Measurements from ENCODE around the gene ZFP1.

The ZFP1 gene

DNA sequence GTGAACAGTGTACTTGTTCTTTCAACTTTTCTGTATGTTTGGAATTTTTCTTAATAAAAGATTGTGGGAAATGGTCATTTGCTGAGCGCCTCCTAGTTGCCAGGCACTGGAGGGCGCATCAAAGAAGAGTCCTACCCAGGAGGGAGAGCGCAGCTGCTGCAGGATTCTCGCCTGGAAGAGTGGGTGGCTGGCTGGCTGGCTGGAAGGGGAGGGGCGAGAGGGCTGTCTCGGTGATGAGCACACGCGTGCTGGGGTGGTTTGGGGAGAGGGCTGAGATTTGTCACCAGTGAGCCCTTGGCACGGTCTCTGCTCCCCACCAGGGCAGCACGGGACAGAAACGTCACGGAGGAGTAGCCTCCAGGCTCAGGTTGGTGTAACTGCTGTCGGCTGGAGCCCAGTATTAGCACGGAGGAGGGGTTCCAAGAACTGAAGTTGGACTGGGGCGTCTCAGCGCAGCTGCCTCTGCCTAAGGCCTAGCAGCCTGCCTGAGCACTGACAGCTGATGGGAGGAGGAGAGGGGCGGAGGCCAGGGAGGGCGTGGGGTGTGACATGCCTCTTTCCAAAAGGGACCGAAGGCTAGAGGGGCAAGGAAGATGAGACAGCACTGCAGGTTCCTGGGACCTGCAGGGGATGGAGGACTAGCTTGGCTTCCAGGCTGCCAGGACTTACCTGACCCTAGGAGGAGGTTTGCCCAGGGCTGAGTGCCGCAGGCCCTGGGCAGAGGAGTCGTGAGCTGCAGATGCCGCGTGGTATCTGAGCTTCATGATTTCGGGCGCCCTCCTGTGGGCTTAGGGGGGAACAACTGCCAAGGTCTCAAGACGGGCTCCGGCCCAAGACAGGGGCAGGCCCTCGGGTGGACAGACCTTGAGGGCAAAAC lies 37.4 kb upstream of the ZFP1 start:
- Mint-ChIP-seq H3K9me3 (no peaks in the 10 kb centered on the region), H3K36me3 (no peaks in the 10 kb centered on the region), H3K4me1 (peaks cover 29% of the 10 kb centered on the region), H3K4me3 (peak overlapping the region; percentile 38), H3K27ac (peak overlapping the region; percentile 59), H3K27me3 (peaks cover 5% of the 10 kb centered on the region)

GRCh38 chr16:75111514-75111940 lies 36.8 kb upstream of the ZFP1 start:
- H3K36me3 Mint-ChIP-seq, result no peaks in the 10 kb centered on the region
- H3K27ac Mint-ChIP-seq, result no peak overlapping the region
- peaks cover 5% of the 10 kb centered on the region for H3K27me3 Mint-ChIP-seq
- H3K4me1 Mint-ChIP-seq, result peaks cover 29% of the 10 kb centered on the region
- H3K9me3 Mint-ChIP-seq, result no peaks in the 10 kb centered on the region
- H3K4me3 Mint-ChIP-seq, result no peak overlapping the region

DNA sequence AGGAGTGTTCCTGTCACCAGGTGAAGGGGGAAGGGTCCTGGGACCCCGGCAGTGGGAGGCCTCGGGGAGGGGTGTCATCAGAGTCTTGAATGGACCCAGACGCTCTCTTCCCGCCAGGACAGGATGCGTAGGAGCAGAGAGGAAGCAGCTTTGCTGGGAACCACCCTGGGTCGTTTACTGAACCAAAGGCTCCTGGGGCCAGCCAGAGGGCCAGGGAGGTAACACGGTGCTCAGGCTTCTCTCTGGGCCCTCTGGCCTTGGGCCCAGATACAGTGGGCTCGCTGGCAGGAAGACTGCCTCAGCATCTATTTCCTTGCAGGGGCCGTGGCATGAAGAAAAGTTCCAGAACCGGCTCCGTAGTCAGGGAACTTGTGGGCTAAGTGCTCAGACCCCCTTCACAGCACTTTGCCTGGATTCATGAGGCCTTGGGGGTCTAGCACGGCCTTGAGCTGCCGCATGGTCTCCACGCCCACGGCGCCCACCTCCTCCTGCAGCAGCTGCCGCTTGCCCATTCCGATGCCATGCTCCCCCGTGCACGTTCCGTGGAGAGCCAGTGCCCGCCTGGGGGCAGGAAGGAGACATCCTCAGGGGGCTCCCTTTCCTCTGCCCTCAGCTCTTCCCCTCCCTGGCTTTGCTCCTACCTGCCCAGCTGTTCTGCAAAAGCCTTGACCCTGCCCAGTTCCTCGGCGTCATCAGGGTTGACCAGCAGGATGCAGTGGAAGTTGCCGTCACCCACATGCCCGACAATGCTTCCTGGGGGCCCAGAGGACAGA lies 36.2 kb upstream of the ZFP1 start:
- Mint-ChIP-seq H3K27me3 (peaks cover 5% of the 10 kb centered on the region), H3K9me3 (no peaks in the 10 kb centered on the region), H3K4me3 (no peak overlapping the region), H3K36me3 (no peaks in the 10 kb centered on the region), H3K27ac (no peak overlapping the region), H3K4me1 (peaks cover 29% of the 10 kb centered on the region)

DNA sequence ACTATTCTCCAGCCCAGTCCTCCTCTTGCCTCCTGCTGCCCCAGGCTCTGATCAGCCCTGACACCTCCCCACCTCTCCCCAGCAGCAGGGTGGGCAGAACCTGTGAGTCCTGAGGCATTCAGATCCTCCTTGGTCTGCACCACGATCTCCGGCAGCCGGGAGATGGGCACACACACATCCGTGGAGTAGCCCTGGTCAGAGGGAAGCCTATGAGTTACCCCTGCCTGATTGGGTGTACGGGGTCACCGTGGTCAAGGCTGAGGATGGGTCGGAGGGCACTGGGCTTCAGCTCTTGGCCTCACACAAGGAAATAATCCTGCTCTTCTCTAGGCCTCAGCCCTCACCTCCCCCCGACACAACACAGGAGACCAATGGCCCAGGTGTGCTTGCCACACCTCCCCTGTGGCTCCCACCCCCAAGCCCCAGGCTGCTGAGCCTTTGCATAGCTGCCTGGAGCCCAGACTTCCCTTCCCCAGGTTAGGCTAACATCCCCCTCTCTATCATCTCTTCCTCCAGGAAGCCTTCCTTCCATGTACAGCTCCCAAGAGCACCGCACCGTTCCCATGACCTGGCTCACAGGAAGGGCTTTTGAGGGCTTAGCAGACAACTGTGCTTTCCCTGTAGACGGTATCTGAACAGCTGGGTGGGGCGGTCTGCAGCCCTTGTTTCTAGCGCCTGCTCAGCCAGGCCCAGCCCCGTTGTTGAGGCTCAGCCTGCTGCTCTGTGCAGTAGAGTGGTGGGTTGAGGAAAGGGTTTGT lies 35.4 kb upstream of the ZFP1 start:
- no peak overlapping the region for H3K4me3 Mint-ChIP-seq
- H3K36me3 Mint-ChIP-seq, result no peaks in the 10 kb centered on the region
- H3K27ac Mint-ChIP-seq, result peak overlapping the region; percentile 30
- peaks cover 5% of the 10 kb centered on the region for H3K27me3 Mint-ChIP-seq
- H3K4me1 Mint-ChIP-seq, result peaks cover 29% of the 10 kb centered on the region
- no peaks in the 10 kb centered on the region for H3K9me3 Mint-ChIP-seq

GRCh38 chr16:75113541-75114121 lies 34.7 kb upstream of the ZFP1 start:
- H3K27ac Mint-ChIP-seq, result no peak overlapping the region

DNA sequence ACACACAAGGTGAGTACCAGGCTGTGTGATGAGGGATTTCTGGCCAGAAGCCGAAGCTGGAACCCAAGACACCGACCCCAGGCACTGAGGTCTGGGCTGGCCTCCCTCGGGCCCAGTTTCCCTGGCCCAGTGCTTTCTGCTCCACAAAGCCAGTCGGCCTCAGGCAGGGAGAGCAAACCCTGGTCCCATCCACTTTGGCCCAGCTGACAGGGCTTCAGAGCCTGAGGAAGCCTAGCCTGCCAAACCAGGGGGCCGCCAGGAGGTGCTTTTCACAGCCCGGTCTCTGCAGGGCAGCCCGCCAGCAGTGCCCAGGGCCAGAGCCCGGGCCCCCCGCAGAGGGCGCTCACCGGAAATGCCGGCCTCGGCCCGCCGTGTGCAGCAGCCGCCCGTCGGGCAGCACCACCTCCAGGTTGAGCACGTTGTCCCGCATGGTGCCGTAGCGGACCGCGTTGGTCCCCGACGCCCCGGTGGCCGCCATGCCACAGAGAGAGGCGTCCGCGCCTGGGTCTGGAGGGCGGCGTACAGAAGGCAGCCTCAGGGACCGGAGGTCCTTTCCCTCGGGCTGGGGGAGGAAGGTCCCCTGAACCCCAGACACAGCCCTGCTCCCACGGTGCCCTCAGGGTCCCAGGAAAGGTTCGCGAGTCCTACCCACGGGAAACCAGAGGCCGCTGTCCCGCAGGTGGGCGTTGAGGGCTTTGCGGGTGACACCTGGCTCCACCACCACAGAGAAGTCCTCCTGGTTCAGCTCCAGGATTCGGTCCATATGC lies 34.0 kb upstream of the ZFP1 start:
- peaks cover 17% of the 10 kb centered on the region for H3K4me1 Mint-ChIP-seq
- H3K36me3 Mint-ChIP-seq, result no peaks in the 10 kb centered on the region
- no peak overlapping the region for H3K27ac Mint-ChIP-seq
- H3K27me3 Mint-ChIP-seq, result peaks cover 5% of the 10 kb centered on the region
- no peaks in the 10 kb centered on the region for H3K9me3 Mint-ChIP-seq
- H3K4me3 Mint-ChIP-seq, result no peak overlapping the region

More at GRCh38 chr16:75113541-75114121, 34.7 kb upstream of the ZFP1 start:
- peaks cover 5% of the 10 kb centered on the region for H3K27me3 Mint-ChIP-seq
- H3K9me3 Mint-ChIP-seq, result no peaks in the 10 kb centered on the region
- H3K4me3 Mint-ChIP-seq, result no peak overlapping the region
- no peaks in the 10 kb centered on the region for H3K36me3 Mint-ChIP-seq
- H3K4me1 Mint-ChIP-seq, result peaks cover 24% of the 10 kb centered on the region

DNA sequence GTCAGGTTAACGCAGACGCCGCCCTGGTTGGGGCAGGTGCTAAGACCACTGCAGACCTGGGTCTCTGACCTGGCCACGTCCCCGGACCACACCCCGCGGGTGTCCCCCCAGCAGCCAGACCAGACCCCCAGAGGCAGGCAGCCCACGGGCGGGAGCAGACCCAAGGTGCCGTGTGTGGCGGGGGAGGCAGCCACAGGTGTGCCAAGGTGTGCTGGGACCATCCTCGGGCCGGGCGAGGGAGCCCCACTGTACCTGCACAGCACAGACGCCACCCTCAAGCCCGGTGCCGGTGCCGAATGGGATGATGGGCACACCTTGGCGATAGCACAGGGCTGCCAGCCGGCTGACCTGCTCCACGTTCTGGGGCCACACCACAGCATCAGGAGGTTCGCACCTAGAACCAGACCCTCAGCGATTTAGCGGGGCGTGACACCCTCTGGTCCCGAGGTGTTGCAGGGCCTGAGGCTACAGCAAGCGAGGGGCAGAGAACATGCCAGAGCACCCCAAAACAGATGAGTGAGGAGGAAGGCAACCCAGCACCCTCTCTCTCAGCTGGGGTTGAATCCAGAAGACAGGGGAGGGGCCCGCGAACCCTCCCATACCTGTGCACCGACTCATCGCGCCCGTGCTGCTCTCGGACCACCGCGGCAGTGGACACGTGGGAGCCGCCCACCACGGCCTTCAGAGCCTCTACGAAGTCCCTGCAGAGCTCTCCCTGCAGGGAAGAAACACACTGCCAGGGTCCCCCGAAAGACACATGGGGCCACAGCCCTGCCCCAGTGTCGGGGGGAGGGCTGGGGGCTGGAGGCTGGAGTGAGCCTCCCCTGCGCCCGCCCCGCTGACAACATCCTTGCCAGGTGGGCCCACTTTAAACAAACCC lies 33.1 kb upstream of the ZFP1 start:
- H3K4me3 Mint-ChIP-seq, result no peak overlapping the region
- H3K27me3 Mint-ChIP-seq, result peaks cover 5% of the 10 kb centered on the region
- H3K4me1 Mint-ChIP-seq, result peaks cover 8% of the 10 kb centered on the region
- no peaks in the 10 kb centered on the region for H3K9me3 Mint-ChIP-seq
- H3K27ac Mint-ChIP-seq, result no peak overlapping the region
- no peaks in the 10 kb centered on the region for H3K36me3 Mint-ChIP-seq

DNA sequence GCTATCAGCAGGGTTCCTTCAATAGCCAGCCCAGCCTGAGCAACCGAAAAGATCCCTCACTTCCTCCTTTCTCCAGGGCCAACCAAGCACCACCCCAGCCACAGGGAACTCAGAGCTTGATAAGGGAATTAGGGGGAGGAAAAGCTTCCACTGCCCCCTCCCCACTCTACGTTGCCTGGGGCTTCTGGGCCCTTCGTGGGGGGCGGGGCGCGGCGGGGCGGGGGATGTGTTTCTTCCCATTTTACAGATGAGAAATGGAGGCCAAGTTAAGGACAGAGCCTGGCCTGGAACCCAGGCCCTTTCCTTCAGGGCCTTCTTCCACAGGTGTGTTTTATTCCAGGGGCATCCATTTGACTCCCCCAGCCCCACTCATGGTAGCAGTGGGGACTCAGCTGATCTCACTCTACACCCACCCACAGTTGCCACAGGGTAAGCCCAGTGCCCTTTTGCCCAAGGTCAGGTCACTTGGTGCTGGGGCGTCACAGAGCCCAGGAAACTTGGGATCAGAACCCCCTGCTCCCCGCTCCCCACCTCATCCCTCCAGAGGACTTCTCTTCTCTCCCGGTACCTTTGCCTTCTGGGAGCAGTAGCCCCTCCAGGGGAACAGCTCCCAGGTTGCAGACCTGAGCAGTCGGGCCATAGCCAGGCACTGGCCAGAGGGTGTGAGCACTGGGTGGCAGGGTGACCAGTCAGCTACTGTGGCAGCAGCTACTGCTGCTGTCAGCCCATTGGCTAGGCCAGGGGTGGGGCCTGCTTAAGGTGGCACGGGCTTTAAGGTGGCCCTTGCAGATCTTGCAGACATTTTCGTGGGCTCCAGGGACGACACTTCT lies 32.0 kb upstream of the ZFP1 start, which contains the start of gene LDHD:
Gene LDHD (minus strand): TSS at position 700 of the 830 bp plus-strand sequence. CDS start 60 bp downstream, at position 640.
- peaks cover 4% of the 10 kb centered on the region for H3K27me3 Mint-ChIP-seq
- no peaks in the 10 kb centered on the region for H3K9me3 Mint-ChIP-seq
- no peak within 1 kb of the TSS for H3K4me3 Mint-ChIP-seq
- H3K4me1 Mint-ChIP-seq, result no peaks in the 10 kb centered on the region
- H3K36me3 Mint-ChIP-seq, result peaks cover under 1% of the 10 kb centered on the region
- H3K27ac Mint-ChIP-seq, result no peak within 1 kb of the TSS

- Mint-ChIP-seq H3K27me3 (peaks cover 1% of the 10 kb centered on the region), H3K4me3 (no peak overlapping the region), H3K9me3 (no peaks in the 10 kb centered on the region), H3K27ac (no peak overlapping the region), H3K4me1 (no peaks in the 10 kb centered on the region), H3K36me3 (peaks cover 1% of the 10 kb centered on the region)
Measured at GRCh38 chr16:75116911-75117245, 31.4 kb upstream of the ZFP1 start.

DNA sequence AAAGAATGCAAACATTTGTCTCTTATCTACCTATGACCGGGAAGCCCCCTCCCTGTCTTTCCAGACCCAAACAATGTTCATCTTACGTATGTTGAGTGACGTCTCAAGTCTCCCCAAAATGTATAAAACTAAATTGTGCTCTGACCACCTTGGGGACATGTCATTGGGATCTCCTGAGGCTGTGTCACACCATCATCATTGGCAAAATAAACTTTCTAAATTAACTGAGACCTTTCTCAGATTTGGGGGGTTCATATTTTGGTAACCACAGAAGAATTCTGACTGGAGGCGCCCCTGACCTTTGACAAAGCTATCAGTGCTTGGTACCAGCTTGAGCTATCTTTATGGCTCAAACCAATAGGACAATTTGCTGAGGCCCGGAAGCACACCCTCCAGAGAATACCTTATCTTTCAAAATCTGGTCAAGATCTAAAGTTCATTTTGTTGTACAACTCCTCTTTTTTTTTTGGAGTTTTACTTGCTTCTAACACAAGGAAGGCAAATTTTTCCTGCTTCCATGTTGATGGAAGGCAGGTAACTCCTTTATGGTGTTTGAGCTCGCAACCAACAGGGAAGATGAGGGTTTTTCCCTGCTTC lies 29.3 kb upstream of the ZFP1 start:
- Mint-ChIP-seq H3K36me3 (peaks cover 1% of the 10 kb centered on the region), H3K4me3 (no peak overlapping the region), H3K9me3 (no peaks in the 10 kb centered on the region), H3K4me1 (no peaks in the 10 kb centered on the region), H3K27ac (no peak overlapping the region), H3K27me3 (no peaks in the 10 kb centered on the region)

- Mint-ChIP-seq H3K9me3 (no peaks in the 10 kb centered on the region), H3K36me3 (peaks cover 1% of the 10 kb centered on the region), H3K27ac (no peak overlapping the region), H3K27me3 (no peaks in the 10 kb centered on the region), H3K4me1 (no peaks in the 10 kb centered on the region), H3K4me3 (no peak overlapping the region)
Measured at GRCh38 chr16:75120253-75120652, 28.1 kb upstream of the ZFP1 start.

DNA sequence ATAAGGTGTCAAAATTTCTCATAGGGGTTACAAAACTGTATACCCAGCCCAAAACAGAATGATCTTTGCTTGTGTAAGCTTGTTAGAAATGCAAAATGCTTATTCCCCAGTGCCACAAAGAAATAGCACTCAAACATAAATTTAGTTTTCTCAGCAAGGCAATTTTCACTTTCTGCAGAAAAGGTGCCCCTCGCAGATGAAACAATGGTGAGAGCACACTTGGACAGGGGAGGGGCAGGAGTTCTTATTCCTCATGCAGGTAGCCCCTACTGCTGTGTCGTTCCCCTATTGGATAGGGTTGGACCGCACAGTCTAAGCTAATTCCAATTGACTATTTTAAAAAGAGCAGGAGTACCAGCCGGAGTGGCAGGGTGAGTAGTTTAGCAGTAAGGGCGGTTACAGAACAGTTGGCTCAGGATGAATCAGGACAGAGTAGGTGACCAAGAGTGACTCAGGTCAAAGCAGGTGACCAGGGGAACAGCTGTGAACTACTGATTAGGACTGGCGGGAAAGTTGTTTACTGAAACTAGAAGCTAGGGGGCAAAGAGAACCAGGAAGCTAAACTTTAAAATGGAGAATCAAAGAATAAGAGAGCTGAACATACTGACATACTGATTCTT lies 26.3 kb upstream of the ZFP1 start:
- H3K4me3 Mint-ChIP-seq, result no peak overlapping the region
- no peaks in the 10 kb centered on the region for H3K27me3 Mint-ChIP-seq
- H3K9me3 Mint-ChIP-seq, result no peaks in the 10 kb centered on the region
- no peak overlapping the region for H3K27ac Mint-ChIP-seq
- H3K36me3 Mint-ChIP-seq, result peaks cover 1% of the 10 kb centered on the region
- no peaks in the 10 kb centered on the region for H3K4me1 Mint-ChIP-seq

GRCh38 chr16:75122609-75123008 lies 25.7 kb upstream of the ZFP1 start:
- H3K4me3 Mint-ChIP-seq, result no peak overlapping the region
- no peaks in the 10 kb centered on the region for H3K4me1 Mint-ChIP-seq
- peaks cover 1% of the 10 kb centered on the region for H3K36me3 Mint-ChIP-seq
- H3K27me3 Mint-ChIP-seq, result no peaks in the 10 kb centered on the region
- no peak overlapping the region for H3K27ac Mint-ChIP-seq
- no peaks in the 10 kb centered on the region for H3K9me3 Mint-ChIP-seq

Data from activated naive CD4-positive, alpha-beta T cell treated with anti-CD3 and anti-CD28 coated beads, Interleukin-2, amount 50 U/mL, for 24 hours (primary cell).